Nephron progenitor cell (in vitro differentiated cells): Measurements from ENCODE around the gene MCM3.
A peak's percentile ranks its signal among the peaks of the same experiment; 100 is the strongest.

ENCODE experiments used
- DNase-seq: peaks from one replicate; pipeline ENCODE4 v3.0.0; 2021
- H3K27ac Mint-ChIP-seq: 2 replicates; pipeline ENCODE4 v1.8.0; 2021; ENCODE audit warnings: mild to moderate bottlenecking, moderate library complexity, mixed read lengths
- H3K27me3 Mint-ChIP-seq: 2 replicates; pipeline ENCODE4 v1.8.0; 2021; ENCODE audit warnings: mild to moderate bottlenecking, low read depth, mixed read lengths; ENCODE audit not compliant: poor library complexity
- H3K36me3 Mint-ChIP-seq: 2 replicates; pipeline ENCODE4 v1.8.0; 2021; ENCODE audit warnings: low read depth, mixed read lengths
- H3K4me1 Mint-ChIP-seq: 2 replicates; pipeline ENCODE4 v1.8.0; 2021; ENCODE audit warnings: mixed read lengths
- H3K4me3 Mint-ChIP-seq: 2 replicates; pipeline ENCODE4 v1.8.0; 2021; ENCODE audit warnings: mild to moderate bottlenecking, moderate library complexity, mixed read lengths
- H3K9me3 Mint-ChIP-seq: 2 replicates; pipeline ENCODE4 v1.8.0; 2021; ENCODE audit warnings: mild to moderate bottlenecking, moderate library complexity, mixed read lengths
- TF ChIP-seq, protein P1 (sequence below): fragments of 200-600 bp; sonication (generic); IDR thresholded peaks from 2 replicates; pipeline ENCODE4 v1.5.0; 2021; ENCODE audit warnings: antibody characterized with exemption

MCM3 gene

GRCh38 chr6:52326540-52327364 lies 42.2 kb upstream of the MCM3 start:
- peaks cover 65% of the 10 kb centered on the region for H3K4me1 Mint-ChIP-seq
- no peaks in the 10 kb centered on the region for H3K36me3 Mint-ChIP-seq
- no peak for DNase-seq
- no peak overlapping the region for H3K4me3 Mint-ChIP-seq
- H3K9me3 Mint-ChIP-seq: peaks cover 3% of the 10 kb centered on the region
- H3K27me3 Mint-ChIP-seq: no peaks in the 10 kb centered on the region
- TF ChIP-seq, protein P1, sequence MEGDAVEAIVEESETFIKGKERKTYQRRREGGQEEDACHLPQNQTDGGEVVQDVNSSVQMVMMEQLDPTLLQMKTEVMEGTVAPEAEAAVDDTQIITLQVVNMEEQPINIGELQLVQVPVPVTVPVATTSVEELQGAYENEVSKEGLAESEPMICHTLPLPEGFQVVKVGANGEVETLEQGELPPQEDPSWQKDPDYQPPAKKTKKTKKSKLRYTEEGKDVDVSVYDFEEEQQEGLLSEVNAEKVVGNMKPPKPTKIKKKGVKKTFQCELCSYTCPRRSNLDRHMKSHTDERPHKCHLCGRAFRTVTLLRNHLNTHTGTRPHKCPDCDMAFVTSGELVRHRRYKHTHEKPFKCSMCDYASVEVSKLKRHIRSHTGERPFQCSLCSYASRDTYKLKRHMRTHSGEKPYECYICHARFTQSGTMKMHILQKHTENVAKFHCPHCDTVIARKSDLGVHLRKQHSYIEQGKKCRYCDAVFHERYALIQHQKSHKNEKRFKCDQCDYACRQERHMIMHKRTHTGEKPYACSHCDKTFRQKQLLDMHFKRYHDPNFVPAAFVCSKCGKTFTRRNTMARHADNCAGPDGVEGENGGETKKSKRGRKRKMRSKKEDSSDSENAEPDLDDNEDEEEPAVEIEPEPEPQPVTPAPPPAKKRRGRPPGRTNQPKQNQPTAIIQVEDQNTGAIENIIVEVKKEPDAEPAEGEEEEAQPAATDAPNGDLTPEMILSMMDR: no peak
- H3K27ac Mint-ChIP-seq: peak overlapping the region; percentile 32

GRCh38 chr6:52325695-52326471 lies 41.3 kb upstream of the MCM3 start:
- no peaks in the 10 kb centered on the region for H3K36me3 Mint-ChIP-seq
- H3K9me3 Mint-ChIP-seq: peaks cover 3% of the 10 kb centered on the region
- H3K27ac Mint-ChIP-seq: peak overlapping the region; percentile 32
- H3K4me3 Mint-ChIP-seq: peak overlapping the region; percentile 41
- TF ChIP-seq, protein P1: no peak
- peaks cover 61% of the 10 kb centered on the region for H3K4me1 Mint-ChIP-seq
- H3K27me3 Mint-ChIP-seq: no peaks in the 10 kb centered on the region
- DNase-seq: peak; percentile 19

GRCh38 chr6:52324189-52324588 lies 39.6 kb upstream of the MCM3 start:
- TF ChIP-seq, protein P1: no peak
- Mint-ChIP-seq H3K27me3 (no peaks in the 10 kb centered on the region), H3K27ac (no peak overlapping the region), H3K36me3 (no peaks in the 10 kb centered on the region), H3K9me3 (peaks cover 3% of the 10 kb centered on the region), H3K4me1 (peaks cover 53% of the 10 kb centered on the region), H3K4me3 (no peak overlapping the region)
- DNase-seq: no peak

DNA sequence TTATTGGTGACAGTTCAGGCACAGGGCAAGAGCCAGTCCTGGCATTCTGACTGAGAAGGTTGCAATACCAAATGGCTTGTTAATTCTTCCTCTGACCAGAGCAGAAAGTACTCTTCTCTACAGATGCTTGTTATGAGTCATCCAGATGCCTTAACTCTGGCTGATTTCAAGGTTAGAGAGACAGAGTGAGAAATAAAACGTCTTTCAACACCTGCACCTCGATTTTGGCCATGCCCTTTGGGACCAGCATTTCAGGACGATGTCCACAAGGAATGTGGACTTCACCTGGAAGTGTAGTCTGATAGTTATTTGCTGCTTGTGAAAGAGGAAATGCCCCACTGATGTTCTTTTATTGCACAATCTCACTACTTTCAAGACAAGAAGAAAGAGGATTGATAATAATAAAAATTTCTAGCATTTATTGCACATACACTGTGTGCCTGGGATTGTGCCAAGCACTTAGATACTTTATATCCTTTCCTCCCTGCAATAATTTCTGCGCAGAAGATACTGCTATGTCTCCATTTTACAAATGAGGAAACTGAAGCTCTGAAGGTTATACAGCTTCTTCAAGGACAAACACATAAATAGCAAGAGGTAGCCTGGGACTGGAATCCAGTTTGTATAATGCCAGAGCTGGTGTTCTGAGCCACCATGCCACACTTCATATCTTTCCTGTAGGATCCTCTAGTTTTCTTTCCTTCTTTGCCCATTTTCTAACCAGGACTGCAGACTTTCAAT lies 33.5 kb upstream of the MCM3 start:
- no peak for DNase-seq
- Mint-ChIP-seq H3K36me3 (no peaks in the 10 kb centered on the region), H3K27ac (no peak overlapping the region), H3K4me3 (no peak overlapping the region), H3K27me3 (peaks cover 3% of the 10 kb centered on the region), H3K4me1 (peaks cover 6% of the 10 kb centered on the region), H3K9me3 (no peaks in the 10 kb centered on the region)
- TF ChIP-seq, protein P1: no peak

DNA sequence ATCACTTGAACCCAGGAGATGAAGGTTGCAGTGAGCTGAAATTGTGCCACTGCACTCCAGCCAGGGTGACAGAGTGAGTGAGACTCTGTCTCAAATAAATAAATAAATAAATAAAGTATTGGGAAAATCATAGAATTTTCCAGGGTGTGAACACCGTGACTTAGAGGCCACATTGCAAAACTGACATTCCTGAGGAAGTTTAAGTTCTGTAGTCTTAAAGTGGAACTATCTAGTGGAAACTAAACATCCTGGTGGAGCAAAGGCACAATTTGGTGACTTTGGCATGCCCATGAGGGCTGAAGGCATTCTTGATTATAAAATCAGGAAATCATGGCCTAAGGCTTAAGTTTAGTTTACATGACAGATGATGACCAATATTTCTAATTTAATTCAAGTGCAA lies 32.7 kb upstream of the MCM3 start:
- H3K4me3 Mint-ChIP-seq: no peak overlapping the region
- peaks cover 3% of the 10 kb centered on the region for H3K27me3 Mint-ChIP-seq
- H3K36me3 Mint-ChIP-seq: no peaks in the 10 kb centered on the region
- H3K4me1 Mint-ChIP-seq: peaks cover 4% of the 10 kb centered on the region
- TF ChIP-seq, protein P1: no peak
- no peak overlapping the region for H3K27ac Mint-ChIP-seq
- no peak for DNase-seq
- H3K9me3 Mint-ChIP-seq: no peaks in the 10 kb centered on the region
